A549 (cell line): ENCODE data around the gene USH1G. TPM values are rescaled to one million over a fixed set of nuclear protein-coding genes. Genes with fewer than 3 reads are reported as not detected.

Source experiments
- ATAC-seq, 2 experiments: fragments of 200-7000 bp in 1 of 2; fragments of >200 bp in 1 of 2; cut with Nextera tagmentation in 1 of 2; cut with Tn5 transposase in 1 of 2; 3 replicates each; pipeline versions ENCODE4 v1.8.0 to v1.9.1; 2018 to 2020; ENCODE audit warnings: mild to moderate bottlenecking in 1 of 2, moderate library complexity in 1 of 2
- CTCF ChIA-PET: fragments of 300-600 bp; sonication (Branson Sonifier 250); formaldehyde crosslinking; extraction: SDS; loops from one replicate; lab custom pipeline; 2021; ENCODE audit warnings: antibody characterized with exemption, inconsistent platforms; lab: Yijun Ruan, JAX
- POLR2A ChIA-PET: fragments of 350-600 bp; formaldehyde crosslinking; extraction: SDS; loops from one replicate; lab custom pipeline; 2021; ENCODE audit warnings: antibody characterized with exemption, inconsistent platforms; lab: Yijun Ruan, JAX
- DNase-seq, 2 experiments: peaks; one replicate each; pipeline versions ENCODE4 v3.0.0 to v3.0.0-alpha.2; 2011 to 2016; ENCODE audit warnings: low read depth in 1 of 2, low spot score in 1 of 2
- FAIRE-seq: peaks from 2 replicates; lab custom pipeline; 2011; peaks lifted over from hg19 to GRCh38; lab: Jason Lieb, UNC
- H3K27ac ChIP-seq, 2 experiments: fragments of >200 bp; sonication (Bioruptor Twin); formaldehyde crosslinking; 3 replicates each; pipeline ENCODE4 v1.5.1; 2016 to 2017
- H3K4me1 ChIP-seq: fragments of >200 bp; sonication (Bioruptor Twin); formaldehyde crosslinking; 3 replicates; pipeline ENCODE4 v1.6.1; 2016
- H3K4me2 ChIP-seq: fragments of >200 bp; sonication (Bioruptor Twin); formaldehyde crosslinking; 3 replicates; pipeline ENCODE4 v1.6.1; 2016
- H3K4me3 ChIP-seq: fragments of >200 bp; sonication (Bioruptor Twin); formaldehyde crosslinking; 3 replicates; pipeline ENCODE4 v1.5.1; 2016
- H3K9me3 ChIP-seq: fragments of >200 bp; sonication (Bioruptor Twin); formaldehyde crosslinking; 3 replicates; pipeline ENCODE4 v1.6.1; 2016
- ATOH8 ChIP-seq: fragments of 250-450 bp; sonication (Bioruptor Pico); IDR thresholded peaks from 2 replicates; pipeline ENCODE4 v1.5.0; 2020; ENCODE audit warnings: low read depth, mild to moderate bottlenecking, moderate library complexity
- BHLHE40 ChIP-seq: IDR thresholded peaks from 2 replicates; pipeline ENCODE4 v1.6.1; 2012; ENCODE audit warnings: low read depth, low read length, inconsistent platforms
- CBX2 ChIP-seq: fragments of 200-600 bp; sonication (generic); IDR thresholded peaks from 2 replicates; pipeline ENCODE4 v1.6.1; 2016; ENCODE audit warnings: low read depth, mild to moderate bottlenecking, borderline replicate concordance
- CBX8 ChIP-seq: fragments of 200-600 bp; sonication (generic); IDR thresholded peaks from 2 replicates; pipeline ENCODE4 v1.6.1; 2016
- CHD4 ChIP-seq: fragments of 200-600 bp; sonication (generic); IDR thresholded peaks from 2 replicates; pipeline ENCODE4 v1.6.1; 2016; ENCODE audit warnings: antibody characterized with exemption, mild to moderate bottlenecking, borderline replicate concordance
- E2F6 ChIP-seq: IDR thresholded peaks from 2 replicates; pipeline ENCODE4 v1.6.1; 2012; ENCODE audit warnings: low read depth, borderline replicate concordance
- EHF ChIP-seq: fragments of 250-450 bp; sonication (Bioruptor Pico); IDR thresholded peaks from 2 replicates; pipeline ENCODE4 v1.5.0; 2020; ENCODE audit warnings: mild to moderate bottlenecking
- EHMT2 ChIP-seq: fragments of 200-600 bp; sonication (generic); IDR thresholded peaks from 2 replicates; pipeline ENCODE4 v1.6.1; 2016; ENCODE audit warnings: antibody characterized with exemption, low read depth, mild to moderate bottlenecking, moderate library complexity
- EP300 ChIP-seq, 2 experiments: fragments of >200 bp; sonication (Bioruptor Twin); formaldehyde crosslinking; IDR thresholded peaks; 2 replicates in 1 of 2; 3 replicates in 1 of 2; pipeline ENCODE4 v1.6.1; 2016 to 2017
- ESRRA ChIP-seq: fragments of 150-350 bp; IDR thresholded peaks from 2 replicates; pipeline ENCODE4 v1.6.1; 2014; ENCODE audit warnings: mild to moderate bottlenecking, low read length, borderline replicate concordance
- FOXS1 ChIP-seq: fragments of 250-450 bp; sonication (Bioruptor Pico); IDR thresholded peaks from 2 replicates; pipeline ENCODE4 v1.5.0; 2020; ENCODE audit warnings: mild to moderate bottlenecking, moderate library complexity
- GATA3 ChIP-seq: IDR thresholded peaks from 2 replicates; pipeline ENCODE4 v1.6.1; 2012; ENCODE audit warnings: borderline replicate concordance
- KDM1A ChIP-seq: fragments of 200-600 bp; sonication (generic); IDR thresholded peaks from 2 replicates; pipeline ENCODE4 v1.6.1; 2016; ENCODE audit warnings: low read depth, mild to moderate bottlenecking
- NPAS2 ChIP-seq: fragments of 250-450 bp; sonication (Bioruptor Pico); IDR thresholded peaks from 2 replicates; pipeline ENCODE4 v1.8.0; 2022; ENCODE audit warnings: mild to moderate bottlenecking, moderate library complexity, borderline replicate concordance
- PHF8 ChIP-seq: fragments of 200-600 bp; sonication (generic); IDR thresholded peaks from 2 replicates; pipeline ENCODE4 v1.6.1; 2016; ENCODE audit warnings: low read depth, mild to moderate bottlenecking, antibody characterized with exemption, moderate library complexity, borderline replicate concordance
- RFX5 ChIP-seq: fragments of 450-650 bp; IDR thresholded peaks from 2 replicates; pipeline ENCODE4 v1.7.1; 2014; ENCODE audit warnings: antibody characterized with exemption, mild to moderate bottlenecking, moderate library complexity
- SREBF2 ChIP-seq: fragments of 450-650 bp; IDR thresholded peaks from 2 replicates; pipeline ENCODE4 v1.6.1; 2014; ENCODE audit warnings: mild to moderate bottlenecking, moderate library complexity
- ZNF302 ChIP-seq: fragments of 250-450 bp; sonication (Bioruptor Pico); IDR thresholded peaks from 2 replicates; pipeline ENCODE4 v1.9.0; 2021; ENCODE audit warnings: inconsistent platforms, mild to moderate bottlenecking, moderate library complexity
- ZSCAN20 ChIP-seq: fragments of 250-450 bp; sonication (Bioruptor Pico); IDR thresholded peaks from 2 replicates; pipeline ENCODE4 v1.8.0; 2022; ENCODE audit warnings: mild to moderate bottlenecking, moderate library complexity
- WGBS: methylation state at CpG from one replicate; pipeline ENCODE4 v1.1.6; 2017; ENCODE audit errors: missing lambda C conversion rate; 5-methylcytosine and 5-hydroxymethylcytosine counted together
- polyA plus RNA-seq, 4 experiments: library from polyadenylated mRNA; depleted of rRNA in 3 of 4; stranded (reverse); fragments of >200 nt; fragmentation: RNase III in 1 of 4; extraction: RNeasy Plus Mini Kit Qiagen cat#74134 plus additional on column Dnase treatment in 1 of 4; gene quantifications; 2 replicates in 3 of 4; 3 replicates in 1 of 4; pipeline ENCODE4 v1.2.3, GENCODE V29; 2011 to 2017
- TF ChIP-seq, protein P1 (sequence below): fragments of >200 bp; sonication (Bioruptor Twin); formaldehyde crosslinking; IDR thresholded peaks from 2 replicates; pipeline ENCODE4 v1.6.1; 2016
- TF ChIP-seq, protein P2 (sequence below): fragments of 200-600 bp; sonication (generic); IDR thresholded peaks from 2 replicates; pipeline ENCODE4 v1.6.1; 2016; ENCODE audit warnings: antibody characterized with exemption, mild to moderate bottlenecking, moderate library complexity

USH1G gene
- polyA plus RNA-seq, 2 of the 4 experiments (the other 2 are of a cell fraction), result 0.09 to 0.12 TPM

- DNase-seq, result no peak
- peaks cover 12% of the 10 kb centered on the region for H3K4me1 ChIP-seq
- TF ChIP-seq GATA3 (no peak), ZNF302 (CRISPR knock-in tag) (no peak), ESRRA (no peak), EHF (CRISPR knock-in tag) (no peak), RFX5 (no peak), EHMT2 (no peak), CBX8 (no peak), CBX2 (no peak), NPAS2 (no peak), SREBF2 (no peak), ZSCAN20 (CRISPR knock-in tag) (no peak), E2F6 (no peak)
- TF ChIP-seq, all 56 proteins: peak for 0
- ChIA-PET POLR2A (interaction anchor here (0.8 kb wide), 1 partner anchor 23 kb away, joined by 3 read pairs; the partner anchor contains the start of gene CDR2L), CTCF (interaction anchor here (0.6 to 42.3 kb wide), 11 partner anchors 10 to 237 kb away, joined by 3 to 1448 read pairs (median 8); partner anchors contain the start of genes CDR2L, HID1, MRPL58 and OTOP2)
- ATAC-seq, result no peak
- no peak overlapping the region for H3K4me3 ChIP-seq
- FAIRE-seq, result no peak
- H3K27ac ChIP-seq, result no peak overlapping the region
- no peaks in the 10 kb centered on the region for H3K9me3 ChIP-seq
- 85% methylated on average over 12 of the region's 12 CpGs for WGBS
- H3K4me2 ChIP-seq, result no peak overlapping the region
Measured at GRCh38 chr17:74964246-74964761, 41.2 kb upstream of the USH1G start.

- H3K9me3 ChIP-seq, result no peaks in the 10 kb centered on the region
- DNase-seq, result no peak
- no peak for FAIRE-seq
- ATAC-seq, result peak in 1 of 2 experiments; percentile 29; a peak in 2 of 6 replicates
- WGBS, result 62% methylated on average over 11 of the region's 12 CpGs
- CTCF ChIA-PET, result interaction anchor here (0.6 to 42.3 kb wide), 14 partner anchors 11 to 276 kb away, joined by 3 to 1448 read pairs (median 5); partner anchors contain the start of genes CDR2L, HID1, MRPL58 and OTOP2
- H3K4me2 ChIP-seq, result no peak overlapping the region
- POLR2A ChIA-PET, result interaction anchor here (0.8 kb wide), 1 partner anchor 24 kb away, joined by 3 read pairs; the partner anchor contains the start of gene CDR2L
- H3K27ac ChIP-seq, result no peak overlapping the region
- TF ChIP-seq, protein P1, sequence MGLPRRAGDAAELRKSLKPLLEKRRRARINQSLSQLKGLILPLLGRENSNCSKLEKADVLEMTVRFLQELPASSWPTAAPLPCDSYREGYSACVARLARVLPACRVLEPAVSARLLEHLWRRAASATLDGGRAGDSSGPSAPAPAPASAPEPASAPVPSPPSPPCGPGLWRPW, result no peak
- no peak for TF ChIP-seq NPAS2
- no peak for TF ChIP-seq EP300 (IDR thresholded peaks at IDR 0.05)
- no peak for TF ChIP-seq FOXS1 (CRISPR knock-in tag)
- no peak for TF ChIP-seq CHD4
- TF ChIP-seq KDM1A, result no peak
- TF ChIP-seq BHLHE40, result no peak
- no peak for TF ChIP-seq ATOH8 (CRISPR knock-in tag)
- TF ChIP-seq, protein P2, sequence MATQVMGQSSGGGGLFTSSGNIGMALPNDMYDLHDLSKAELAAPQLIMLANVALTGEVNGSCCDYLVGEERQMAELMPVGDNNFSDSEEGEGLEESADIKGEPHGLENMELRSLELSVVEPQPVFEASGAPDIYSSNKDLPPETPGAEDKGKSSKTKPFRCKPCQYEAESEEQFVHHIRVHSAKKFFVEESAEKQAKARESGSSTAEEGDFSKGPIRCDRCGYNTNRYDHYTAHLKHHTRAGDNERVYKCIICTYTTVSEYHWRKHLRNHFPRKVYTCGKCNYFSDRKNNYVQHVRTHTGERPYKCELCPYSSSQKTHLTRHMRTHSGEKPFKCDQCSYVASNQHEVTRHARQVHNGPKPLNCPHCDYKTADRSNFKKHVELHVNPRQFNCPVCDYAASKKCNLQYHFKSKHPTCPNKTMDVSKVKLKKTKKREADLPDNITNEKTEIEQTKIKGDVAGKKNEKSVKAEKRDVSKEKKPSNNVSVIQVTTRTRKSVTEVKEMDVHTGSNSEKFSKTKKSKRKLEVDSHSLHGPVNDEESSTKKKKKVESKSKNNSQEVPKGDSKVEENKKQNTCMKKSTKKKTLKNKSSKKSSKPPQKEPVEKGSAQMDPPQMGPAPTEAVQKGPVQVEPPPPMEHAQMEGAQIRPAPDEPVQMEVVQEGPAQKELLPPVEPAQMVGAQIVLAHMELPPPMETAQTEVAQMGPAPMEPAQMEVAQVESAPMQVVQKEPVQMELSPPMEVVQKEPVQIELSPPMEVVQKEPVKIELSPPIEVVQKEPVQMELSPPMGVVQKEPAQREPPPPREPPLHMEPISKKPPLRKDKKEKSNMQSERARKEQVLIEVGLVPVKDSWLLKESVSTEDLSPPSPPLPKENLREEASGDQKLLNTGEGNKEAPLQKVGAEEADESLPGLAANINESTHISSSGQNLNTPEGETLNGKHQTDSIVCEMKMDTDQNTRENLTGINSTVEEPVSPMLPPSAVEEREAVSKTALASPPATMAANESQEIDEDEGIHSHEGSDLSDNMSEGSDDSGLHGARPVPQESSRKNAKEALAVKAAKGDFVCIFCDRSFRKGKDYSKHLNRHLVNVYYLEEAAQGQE, result no peak
- TF ChIP-seq SREBF2, result no peak
- no peak for TF ChIP-seq EHF (CRISPR knock-in tag)
- TF ChIP-seq PHF8, result no peak
- no peak for TF ChIP-seq CBX2
- TF ChIP-seq EHMT2, result no peak
- H3K4me1 ChIP-seq, result peaks cover 12% of the 10 kb centered on the region
- no peak overlapping the region for H3K4me3 ChIP-seq
Measured at GRCh38 chr17:74963656-74964055, 40.6 kb upstream of the USH1G start.
